CD4-positive, alpha-beta T cell (primary cell): Measurements from ENCODE around the gene TMC2. TPM values are rescaled to one million over a fixed set of nuclear protein-coding genes. Genes with fewer than 3 reads are reported as not detected.

Experiments used
- ATAC-seq: fragments of 200-7000 bp; cut with Tn5 transposase; one replicate; pipeline ENCODE4 v1.10.0; 2022; ENCODE audit warnings: mild to moderate bottlenecking; ENCODE audit not compliant: poor library complexity
- CTCF ChIA-PET: fragments of 350-600 bp; sonication (Branson Sonifier 250); formaldehyde crosslinking; loops from one replicate; lab custom pipeline; 2021; ENCODE audit warnings: antibody characterized with exemption, inconsistent platforms; lab: Charles Lee
- POLR2A ChIA-PET: fragments of 350-600 bp; sonication (Branson Sonifier 250); formaldehyde crosslinking; loops from one replicate; lab custom pipeline; 2021; ENCODE audit warnings: antibody characterized with exemption, inconsistent platforms; lab: Charles Lee
- DNase-seq, 14 experiments: peaks; one replicate each; pipeline ENCODE4 v3.0.0-alpha.2; 2013 to 2020; ENCODE audit warnings: mixed read lengths in 2 of 14
- H3K27ac ChIP-seq, 2 donors: one replicate each; pipeline versions ENCODE4 v1.5.1 to v1.7.0; 2013; ENCODE audit warnings: low read length in 2 of 2, low read depth in 1 of 2, mild to moderate bottlenecking in 1 of 2
- H3K27me3 ChIP-seq, 2 experiments: 1 replicate in 1 of 2; 2 replicates in 1 of 2; pipeline versions ENCODE4 v1.6.1 to v1.7.0; 2013; ENCODE audit warnings: low read length in 2 of 2, control low read depth in 1 of 2, mild to moderate bottlenecking in 1 of 2, moderate library complexity in 1 of 2; ENCODE audit not compliant: insufficient read depth in 2 of 2, control insufficient read depth in 1 of 2
- H3K36me3 ChIP-seq: one replicate; pipeline ENCODE4 v1.6.1; 2013; ENCODE audit warnings: low read length, control low read depth; ENCODE audit not compliant: insufficient read depth
- H3K4me1 ChIP-seq: one replicate; pipeline ENCODE4 v1.6.1; 2013; ENCODE audit warnings: low read length, control low read depth; ENCODE audit not compliant: insufficient read depth
- H3K4me3 ChIP-seq: one replicate; pipeline ENCODE4 v1.5.1; 2013; ENCODE audit warnings: mild to moderate bottlenecking, low read length, moderate library complexity
- H3K9me3 ChIP-seq, 2 experiments: 1 replicate in 1 of 2; 2 replicates in 1 of 2; pipeline versions ENCODE4 v1.6.1 to v1.7.0; 2013; ENCODE audit warnings: low read length in 2 of 2, mild to moderate bottlenecking in 2 of 2, control low read depth in 1 of 2, moderate library complexity in 1 of 2; ENCODE audit not compliant: control insufficient read depth in 1 of 2, insufficient read depth in 1 of 2
- H3K27ac Mint-ChIP-seq: one replicate; pipeline ENCODE4 v1.8.0; 2020; ENCODE audit warnings: mixed read lengths
- H3K27me3 Mint-ChIP-seq: one replicate; pipeline ENCODE4 v1.8.0; 2021; ENCODE audit warnings: mixed read lengths
- H3K36me3 Mint-ChIP-seq: one replicate; pipeline ENCODE4 v1.8.0; 2021; ENCODE audit warnings: low read depth, mixed read lengths
- H3K4me1 Mint-ChIP-seq: one replicate; pipeline ENCODE4 v1.8.0; 2021; ENCODE audit warnings: low read depth, mixed read lengths
- H3K4me3 Mint-ChIP-seq: one replicate; pipeline ENCODE4 v1.8.0; 2020; ENCODE audit warnings: mild to moderate bottlenecking, mixed read lengths
- H3K9me3 Mint-ChIP-seq: one replicate; pipeline ENCODE4 v1.8.0; 2020; ENCODE audit warnings: mixed read lengths
- intact Hi-C, 2 experiments: fragments of 100-400 bp; cut with DNase I in 1 of 2; cut with micrococcal nuclease in 1 of 2; formaldehyde crosslinking; loops; one replicate each; pipeline versions ENCODE4 v1.15.1 to v1.9.0; 2023 to 2025; cut with DNase I, micrococcal nuclease
- total RNA-seq, 174 experiments: library from RNA in 2 of 174; stranded (reverse) in 2 of 174; gene quantifications; one replicate each; pipeline ENCODE4 v1.2.3 and lab custom pipeline; 2021 to 2026
- TF ChIP-seq, protein P1 (sequence below): fragments of 200-600 bp; IDR thresholded peaks from one replicate; pipeline ENCODE4 v1.8.0; 2022; ENCODE audit warnings: antibody characterized with exemption, mild to moderate bottlenecking

The TMC2 gene
- total RNA-seq, 2 experiments from 2014 or later: not detected

DNA sequence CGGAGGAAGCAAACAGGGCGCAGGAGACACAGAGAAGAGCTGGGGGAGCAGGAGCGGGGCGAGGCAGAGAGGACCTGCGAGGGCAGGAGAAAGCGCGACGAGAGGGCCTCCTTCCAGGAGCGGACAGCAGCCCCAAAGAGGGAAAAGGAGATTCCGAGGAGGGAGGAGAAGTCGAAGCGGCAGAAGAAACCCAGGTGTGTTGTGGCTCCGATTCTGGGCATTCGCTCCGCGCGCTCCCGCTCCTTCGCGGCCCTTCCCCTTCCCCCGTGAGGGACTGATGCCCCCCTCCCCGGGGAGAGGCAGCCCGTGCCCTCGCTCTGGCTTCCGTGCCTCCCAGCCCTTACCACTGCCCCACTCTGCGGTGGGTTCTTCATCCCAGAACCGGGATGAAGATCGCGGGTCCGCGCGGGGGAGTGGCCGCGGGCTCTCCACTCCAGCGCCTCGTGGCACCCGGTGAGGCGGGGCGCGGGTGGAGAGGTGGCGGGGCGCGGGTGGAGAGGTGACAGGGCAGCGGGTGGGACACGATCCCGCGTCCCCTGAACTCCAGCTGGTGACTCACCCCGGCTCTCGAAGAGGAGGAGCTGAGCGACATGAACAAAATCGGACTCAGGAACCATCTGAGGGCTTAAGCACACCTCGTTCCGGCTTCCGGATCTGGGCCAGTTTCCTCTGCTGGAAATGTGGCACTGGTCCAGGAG is 22.4 kb downstream of the TMC2 start:
- intact Hi-C loops: no loop called here
- peaks cover 72% of the 10 kb centered on the region for H3K27me3 Mint-ChIP-seq
- Histone ChIP-seq H3K4me1 (peaks cover 10% of the 10 kb centered on the region), H3K9me3 (peaks cover 0 to 4% of the 10 kb centered on the region in 2 experiments), H3K27me3 (peaks cover 39 to 43% of the 10 kb centered on the region in 2 experiments), H3K4me3 (no peak overlapping the region), H3K27ac (no peak overlapping the region), H3K36me3 (no peaks in the 10 kb centered on the region)
- no peak for ATAC-seq
- H3K27ac Mint-ChIP-seq: no peak overlapping the region
- ChIA-PET CTCF (no interaction called here), POLR2A (no interaction called here)
- no peaks in the 10 kb centered on the region for H3K9me3 Mint-ChIP-seq
- H3K36me3 Mint-ChIP-seq: no peaks in the 10 kb centered on the region
- H3K4me3 Mint-ChIP-seq: no peak overlapping the region
- no peaks in the 10 kb centered on the region for H3K4me1 Mint-ChIP-seq
- TF ChIP-seq, protein P1, sequence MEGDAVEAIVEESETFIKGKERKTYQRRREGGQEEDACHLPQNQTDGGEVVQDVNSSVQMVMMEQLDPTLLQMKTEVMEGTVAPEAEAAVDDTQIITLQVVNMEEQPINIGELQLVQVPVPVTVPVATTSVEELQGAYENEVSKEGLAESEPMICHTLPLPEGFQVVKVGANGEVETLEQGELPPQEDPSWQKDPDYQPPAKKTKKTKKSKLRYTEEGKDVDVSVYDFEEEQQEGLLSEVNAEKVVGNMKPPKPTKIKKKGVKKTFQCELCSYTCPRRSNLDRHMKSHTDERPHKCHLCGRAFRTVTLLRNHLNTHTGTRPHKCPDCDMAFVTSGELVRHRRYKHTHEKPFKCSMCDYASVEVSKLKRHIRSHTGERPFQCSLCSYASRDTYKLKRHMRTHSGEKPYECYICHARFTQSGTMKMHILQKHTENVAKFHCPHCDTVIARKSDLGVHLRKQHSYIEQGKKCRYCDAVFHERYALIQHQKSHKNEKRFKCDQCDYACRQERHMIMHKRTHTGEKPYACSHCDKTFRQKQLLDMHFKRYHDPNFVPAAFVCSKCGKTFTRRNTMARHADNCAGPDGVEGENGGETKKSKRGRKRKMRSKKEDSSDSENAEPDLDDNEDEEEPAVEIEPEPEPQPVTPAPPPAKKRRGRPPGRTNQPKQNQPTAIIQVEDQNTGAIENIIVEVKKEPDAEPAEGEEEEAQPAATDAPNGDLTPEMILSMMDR: no peak
- DNase-seq: no peak

DNA sequence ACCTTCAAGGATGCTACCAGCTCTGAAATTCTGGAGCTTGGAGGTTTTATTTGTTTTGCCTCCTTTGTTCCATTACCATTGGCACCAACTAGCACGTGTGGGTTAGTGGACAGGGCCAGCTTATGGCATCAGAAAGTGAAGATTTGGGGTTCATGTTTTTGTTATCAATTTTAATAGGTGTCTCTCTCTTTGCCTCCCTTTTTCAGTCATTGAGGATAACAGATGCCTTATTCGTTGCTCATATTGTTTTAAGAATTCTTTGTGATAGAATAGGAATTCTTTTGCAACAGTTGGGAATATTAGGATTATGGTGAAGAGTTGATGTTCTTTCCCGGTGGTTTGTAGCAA is 22.9 kb downstream of the TMC2 start:
- ChIA-PET CTCF (no interaction called here), POLR2A (no interaction called here)
- H3K27ac ChIP-seq: no peak overlapping the region
- Mint-ChIP-seq H3K36me3 (no peaks in the 10 kb centered on the region), H3K27ac (no peak overlapping the region), H3K4me3 (no peak overlapping the region), H3K9me3 (no peaks in the 10 kb centered on the region), H3K4me1 (no peaks in the 10 kb centered on the region), H3K27me3 (peaks cover 71% of the 10 kb centered on the region)
- DNase-seq: no peak
- intact Hi-C loops: no loop called here
- no peaks in the 10 kb centered on the region for H3K36me3 ChIP-seq
- TF ChIP-seq, protein P1: no peak
- no peak for ATAC-seq
- H3K27me3 ChIP-seq: peaks cover 39 to 44% of the 10 kb centered on the region in 2 experiments
- peaks cover 10% of the 10 kb centered on the region for H3K4me1 ChIP-seq
- H3K4me3 ChIP-seq: no peak overlapping the region
- H3K9me3 ChIP-seq: peaks cover 0 to 4% of the 10 kb centered on the region in 2 experiments

DNA sequence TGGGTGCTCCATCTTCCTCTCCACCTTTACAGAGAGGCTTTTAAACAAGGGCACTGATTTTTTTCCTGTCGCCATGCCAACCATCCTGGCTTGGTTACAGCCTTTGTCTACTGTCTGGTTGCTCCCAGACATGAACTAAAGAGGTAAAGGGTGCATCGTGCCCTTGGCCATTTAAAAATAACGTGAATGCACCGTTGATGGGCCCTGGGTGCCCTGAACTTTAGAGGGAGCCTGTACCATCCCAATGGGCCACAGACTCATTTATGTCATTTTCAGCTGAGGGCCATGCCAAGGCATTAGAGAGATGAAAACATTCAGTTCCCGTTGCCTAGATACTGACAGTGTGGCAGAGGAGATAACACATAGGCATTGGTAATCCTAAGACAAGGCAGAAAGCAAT is 23.3 kb downstream of the TMC2 start:
- TF ChIP-seq, protein P1: no peak
- H3K4me1 Mint-ChIP-seq: no peaks in the 10 kb centered on the region
- Histone ChIP-seq H3K4me1 (peaks cover 10% of the 10 kb centered on the region), H3K27me3 (peaks cover 39 to 48% of the 10 kb centered on the region in 2 experiments), H3K36me3 (no peaks in the 10 kb centered on the region), H3K9me3 (peaks cover 0 to 4% of the 10 kb centered on the region in 2 experiments), H3K4me3 (no peak overlapping the region), H3K27ac (no peak overlapping the region)
- H3K4me3 Mint-ChIP-seq: no peak overlapping the region
- no peak overlapping the region for H3K27ac Mint-ChIP-seq
- peaks cover 71% of the 10 kb centered on the region for H3K27me3 Mint-ChIP-seq
- ATAC-seq (no peak), DNase-seq (no peak)
- intact Hi-C loops: no loop called here
- CTCF ChIA-PET: no interaction called here
- POLR2A ChIA-PET: no interaction called here
- H3K36me3 Mint-ChIP-seq: no peaks in the 10 kb centered on the region
- no peaks in the 10 kb centered on the region for H3K9me3 Mint-ChIP-seq
